NCI-H1417 (cell line): ENCODE data around the gene FRY.
A peak's percentile ranks its signal among the peaks of the same experiment; 100 is the strongest.
"Not testable (repeated sequence)": the region's sequence is repeated elsewhere in the genome, so short reads cannot be mapped to it uniquely, and the experiment has no call there.

ENCODE experiments used
- DNase-seq, 3 experiments: peaks; one replicate each; lab custom pipeline; 2025; lab: John Stamatoyannopoulos, UW

Gene FRY

DNA sequence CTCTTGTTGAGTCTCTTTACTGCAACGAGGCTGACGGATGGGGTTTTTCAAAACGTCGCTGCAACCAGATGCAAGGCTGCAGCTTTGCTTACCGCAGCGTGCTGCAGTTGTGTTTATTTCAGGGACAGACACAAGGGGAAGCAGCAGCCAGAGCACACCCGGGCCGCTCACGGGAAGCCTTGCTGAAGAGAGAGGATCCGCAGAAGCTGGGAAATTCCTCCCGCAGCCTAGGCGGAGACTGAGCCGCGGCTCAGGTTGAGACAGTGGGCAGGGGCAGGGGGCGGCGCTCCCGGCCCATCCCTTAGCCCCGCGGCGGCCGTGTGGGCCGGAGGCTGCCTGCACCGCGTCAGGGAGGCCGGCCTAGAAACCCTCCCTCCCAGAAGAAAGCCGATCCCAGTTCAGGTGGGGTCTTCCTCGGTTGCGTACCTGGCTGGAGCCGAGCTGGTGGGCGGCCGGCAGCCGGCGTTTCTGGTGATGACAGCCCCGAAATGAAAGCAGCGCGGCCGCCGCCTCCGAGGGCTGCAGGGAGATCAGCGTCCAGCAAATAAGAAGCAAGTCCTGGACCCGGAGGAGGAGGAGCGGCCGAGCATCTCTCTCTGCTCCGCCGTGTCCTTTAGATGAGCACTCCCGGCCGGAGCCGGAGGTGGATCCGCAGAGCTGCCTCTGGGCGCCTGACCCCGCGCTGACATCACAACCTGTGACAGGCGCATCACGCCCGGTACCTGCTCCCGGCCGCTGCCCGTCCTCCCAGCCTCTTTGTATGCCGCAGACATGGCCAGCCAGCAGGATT lies at the start of gene FRY:
FRY (plus strand) TSS at position 750 of the 790 bp plus-strand sequence; CDS start at position 772, 22 bp downstream.
- peak; percentile 49 to 84 (median 79) for DNase-seq

DNA sequence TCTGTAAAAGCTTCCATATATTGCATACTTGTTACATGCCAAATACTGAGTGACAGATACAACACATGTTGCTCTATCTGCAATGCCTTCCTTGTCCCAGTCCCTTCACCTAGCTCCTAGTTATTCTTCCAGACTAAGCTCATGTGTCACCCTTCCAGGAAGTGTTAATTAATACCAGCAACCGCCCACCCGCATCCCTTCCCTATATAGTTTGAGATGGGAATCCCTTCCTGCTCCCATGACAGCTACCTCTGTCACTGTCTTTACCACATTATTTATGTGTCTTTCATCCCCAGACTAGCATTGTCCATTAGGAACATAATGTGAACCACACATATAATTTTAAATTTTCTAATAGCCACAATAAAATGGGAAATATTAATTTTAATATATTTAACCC lies 49.5 kb upstream of the FRY start:
- peak in 1 of 3 experiments; percentile 11 for DNase-seq

DNA sequence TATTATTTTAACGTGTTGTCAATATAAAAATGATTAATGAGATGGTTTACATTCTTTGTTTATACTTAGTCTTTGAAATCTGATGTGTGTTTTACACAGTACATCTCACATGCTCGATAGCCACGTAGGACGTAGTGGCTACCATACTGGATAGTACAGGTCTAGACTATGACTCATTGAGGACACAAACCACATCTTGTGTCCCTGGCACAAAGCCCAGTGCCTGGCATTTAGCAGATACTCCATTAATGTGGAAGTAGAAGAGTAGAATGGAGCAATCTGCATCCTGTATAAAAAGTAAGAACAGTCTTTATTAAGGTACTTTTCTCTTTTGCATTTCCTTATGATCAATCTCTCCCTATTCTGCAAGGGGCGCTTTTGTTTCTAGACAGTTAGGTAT lies 49.0 kb upstream of the FRY start:
- peak in 2 of 3 experiments; percentile 30 to 34 for DNase-seq

DNA sequence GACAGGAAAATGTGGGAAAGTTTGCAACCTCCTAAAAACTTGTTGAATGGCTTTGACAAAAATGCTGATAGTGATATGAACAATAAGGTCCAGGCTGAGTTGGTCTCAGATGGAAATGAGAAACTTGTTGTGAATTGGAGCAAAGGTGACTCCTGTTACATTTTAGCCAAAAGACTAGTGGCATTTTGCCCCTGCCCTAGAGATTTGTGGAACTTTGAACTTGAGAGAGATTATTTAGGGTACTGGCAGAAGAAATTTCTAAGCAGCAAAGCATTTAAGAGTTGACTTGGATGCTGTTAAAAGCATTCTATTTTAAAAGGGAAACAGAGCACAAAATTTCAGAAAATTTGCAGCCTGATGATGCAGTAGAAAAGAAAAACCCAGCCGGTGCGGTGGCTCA lies 47.9 kb upstream of the FRY start:
- DNase-seq = not testable (repeated sequence)

DNA sequence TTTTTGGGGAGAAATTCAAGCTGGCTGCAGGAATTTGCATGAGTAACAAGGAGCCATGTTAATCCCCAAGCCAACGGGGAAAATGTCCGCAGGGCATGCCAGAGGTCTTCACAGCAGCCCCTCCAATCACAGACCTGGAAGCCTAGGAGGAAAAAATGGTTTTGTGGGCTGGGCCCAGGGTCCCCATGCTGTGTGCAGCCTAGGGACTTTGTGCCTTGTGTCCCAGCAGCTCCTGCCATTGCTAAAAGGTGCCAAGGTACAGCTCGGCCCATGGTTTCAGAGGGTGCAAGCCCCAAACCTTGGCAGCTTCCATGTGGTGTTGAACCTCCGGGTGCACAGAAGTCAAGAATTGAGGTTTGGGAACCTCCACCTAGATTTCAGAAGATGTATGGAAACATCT lies 47.2 kb upstream of the FRY start:
- DNase-seq = not testable (repeated sequence)

DNA sequence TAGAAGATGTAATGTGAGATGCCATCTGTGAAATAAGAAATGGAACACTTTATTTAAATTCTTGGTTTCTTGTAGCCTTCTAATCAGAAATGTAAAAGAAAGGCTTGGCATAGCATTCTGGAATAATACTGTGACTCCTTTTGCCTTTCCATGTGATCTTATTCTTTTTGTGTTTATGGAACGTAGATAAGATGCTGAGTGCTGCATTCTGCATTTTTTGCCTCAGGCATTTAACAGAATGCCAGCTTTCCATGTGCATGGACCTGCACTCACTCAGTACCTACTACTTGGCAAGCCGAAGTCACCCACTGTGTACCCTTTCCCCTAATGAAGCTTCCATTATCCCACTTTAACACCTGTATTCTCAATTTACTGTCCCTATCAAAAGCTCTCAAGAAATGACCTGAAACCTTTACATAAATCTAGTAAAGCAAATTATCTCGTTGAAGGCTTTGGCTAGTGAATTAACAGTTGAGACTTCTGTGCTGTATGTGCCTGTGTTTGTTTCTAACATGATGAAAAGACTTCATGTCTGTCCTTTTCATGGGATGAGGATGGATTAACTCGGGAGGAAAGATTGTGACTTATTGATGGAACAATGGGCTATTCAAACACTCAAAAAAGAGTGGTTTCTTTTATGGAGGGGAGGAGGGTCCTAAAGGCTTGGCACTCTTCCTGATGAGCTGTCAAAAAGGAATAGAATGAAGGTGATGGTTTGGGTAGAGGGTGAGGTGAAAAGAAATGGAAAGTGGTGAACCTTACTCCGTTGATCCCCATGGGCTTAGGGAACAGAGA lies 44.7 kb upstream of the FRY start:
- DNase-seq = peak; percentile 10 to 61 (median 28)

DNA sequence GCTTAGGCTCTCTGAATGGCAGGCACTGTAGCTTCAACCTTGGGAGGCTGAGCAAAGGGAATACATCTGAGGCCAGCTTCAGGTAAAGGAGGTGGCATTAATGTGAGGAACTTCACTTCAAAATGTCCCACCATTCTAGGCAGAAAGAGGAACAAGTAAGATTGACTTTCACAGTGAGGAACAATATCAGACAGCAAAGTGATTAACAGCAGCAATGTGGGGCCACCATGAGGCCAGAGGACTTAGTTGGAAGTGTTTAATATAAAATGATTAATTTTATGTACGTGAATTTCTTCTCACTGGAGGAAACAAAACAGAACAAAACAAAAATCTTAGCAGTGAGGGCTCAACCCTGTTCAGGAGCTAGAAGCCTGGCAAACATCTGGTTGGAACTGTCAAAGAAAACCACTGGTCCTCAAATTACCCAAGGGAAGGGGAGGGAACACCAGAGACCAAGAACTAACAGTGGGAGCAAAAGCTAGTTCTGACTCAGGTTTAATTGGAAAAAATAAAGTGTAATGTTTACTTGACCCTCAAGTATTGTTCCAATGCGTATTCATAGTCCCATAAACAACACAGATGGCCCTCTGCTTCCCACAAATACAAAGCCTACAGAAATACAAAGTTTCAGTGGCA lies 43.9 kb upstream of the FRY start:
- no peak for DNase-seq

DNA sequence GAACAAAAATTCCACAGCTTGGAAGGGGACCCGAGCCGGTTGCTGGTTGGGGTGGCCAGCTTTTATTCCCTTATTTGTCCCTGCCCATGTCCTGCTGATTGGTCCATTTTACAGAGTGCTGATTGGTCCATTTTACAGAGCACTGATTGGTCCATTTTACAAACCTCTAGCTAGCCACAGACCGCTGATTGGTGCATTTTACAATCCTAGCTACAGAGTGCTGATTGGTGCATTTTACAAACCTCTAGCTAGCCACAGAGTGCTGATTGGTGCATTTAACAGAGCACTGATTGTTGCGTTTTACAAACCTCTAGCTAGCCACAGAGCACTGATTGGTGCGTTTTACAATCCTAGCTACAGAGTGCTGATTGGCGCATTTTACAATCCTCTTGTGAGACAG lies 37.2 kb upstream of the FRY start:
- DNase-seq = not testable (repeated sequence)

DNA sequence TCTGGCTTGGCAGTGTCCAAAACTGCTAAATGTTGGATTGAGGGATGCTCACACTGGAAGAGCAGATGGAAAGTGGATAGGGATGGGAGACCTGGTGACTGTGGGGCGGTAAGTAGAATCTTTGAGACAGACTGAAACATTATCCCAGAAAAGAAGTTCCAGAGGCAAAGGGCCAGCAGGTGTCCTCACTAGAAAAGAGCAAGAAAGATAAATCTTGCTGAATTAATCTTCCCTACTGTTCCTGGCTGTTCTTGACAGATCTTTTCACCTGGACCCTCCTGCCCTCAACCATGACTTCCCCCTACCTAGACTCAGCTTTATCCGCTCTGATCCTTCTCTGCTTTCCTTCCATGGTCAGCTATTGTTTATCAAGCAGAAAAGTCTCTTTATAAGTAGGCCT lies 35.0 kb upstream of the FRY start:
- DNase-seq = no peak

DNA sequence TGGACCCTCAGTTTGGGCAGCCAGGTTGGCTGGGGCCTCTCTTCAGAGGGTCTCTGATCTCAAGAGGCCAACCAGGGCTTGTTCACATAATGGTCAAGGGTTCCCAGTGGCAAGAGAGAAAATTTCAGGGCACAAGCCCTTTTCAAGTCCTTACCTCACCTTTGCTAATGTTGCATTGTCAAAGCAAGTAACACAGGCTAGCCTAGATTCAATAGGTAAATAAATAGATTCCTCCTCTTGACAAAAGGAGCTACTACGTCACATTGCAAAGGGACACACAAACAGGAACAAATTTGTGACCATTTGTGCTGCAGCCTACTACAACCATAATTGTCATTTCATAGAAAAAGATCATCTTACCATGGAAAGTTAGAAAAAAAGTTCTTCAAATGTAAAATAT lies 33.9 kb upstream of the FRY start:
- no peak for DNase-seq

DNA sequence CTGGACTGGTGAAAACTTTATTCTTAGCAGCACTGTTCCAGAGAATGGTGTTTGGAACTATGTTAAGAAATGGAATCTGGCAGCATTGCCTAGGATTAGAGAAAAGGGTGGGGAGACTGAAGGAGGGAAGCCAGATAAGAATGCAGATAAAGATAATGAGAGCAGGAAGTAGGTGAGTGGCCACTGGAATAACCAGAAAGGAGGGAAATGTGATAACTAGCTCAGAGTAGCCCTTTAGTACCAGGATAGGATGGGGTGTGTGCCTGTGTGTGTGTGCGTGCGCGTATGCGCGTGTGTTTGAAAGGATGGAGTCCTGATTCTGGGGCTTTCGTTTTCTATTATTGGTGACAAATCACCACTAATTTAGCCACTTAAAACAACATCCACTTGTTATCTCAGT lies 33.4 kb upstream of the FRY start:
- DNase-seq = no peak

DNA sequence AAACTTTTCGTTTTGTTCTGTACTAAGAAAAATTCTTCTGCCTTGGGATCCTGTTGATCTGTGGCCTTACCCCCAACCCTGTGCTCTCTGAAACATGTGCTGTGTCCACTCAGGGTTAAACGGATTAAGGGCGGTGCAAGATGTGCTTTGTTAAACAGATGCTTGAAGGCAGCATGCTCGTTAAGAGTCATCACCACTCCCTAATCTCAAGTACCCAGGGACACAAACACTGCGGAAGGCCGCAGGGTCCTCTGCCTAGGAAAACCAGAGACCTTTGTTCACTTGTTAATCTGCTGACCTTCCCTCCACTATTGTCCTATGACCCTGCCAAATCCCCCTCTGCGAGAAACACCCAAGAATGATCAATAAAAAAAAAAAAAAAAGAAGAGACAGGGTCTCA lies 30.8 kb upstream of the FRY start:
- DNase-seq = not testable (repeated sequence)

DNA sequence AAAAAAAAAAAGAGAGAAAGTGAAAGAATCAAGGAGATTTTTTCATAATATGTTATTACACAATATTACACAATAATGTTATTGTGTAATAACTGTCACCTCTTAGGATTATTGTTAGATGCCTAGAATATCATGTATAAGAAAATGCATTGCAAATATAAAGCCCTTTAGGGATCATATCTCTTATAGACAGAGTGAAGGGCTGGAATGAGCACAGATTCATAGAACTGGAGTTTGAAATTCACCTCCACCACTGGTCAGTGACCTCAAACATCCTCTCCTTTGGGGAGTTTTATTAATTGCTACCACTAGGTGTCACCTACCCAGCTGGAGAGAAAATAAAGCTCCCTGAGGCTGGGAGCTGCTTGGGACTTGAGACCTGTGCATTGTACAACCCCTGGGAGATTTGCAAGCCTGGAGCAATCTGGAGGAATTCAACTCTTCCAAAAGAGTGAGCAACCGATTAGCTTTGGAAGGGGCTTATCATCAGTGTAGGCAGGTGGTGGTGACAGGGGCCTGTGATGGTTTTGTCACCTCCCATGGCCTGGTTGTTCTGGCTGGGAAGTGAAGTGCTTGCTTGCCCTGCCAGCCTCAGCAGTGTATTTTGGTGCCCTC lies 30.3 kb upstream of the FRY start:
- DNase-seq = peak in 2 of 3 experiments; percentile 1 to 34

DNA sequence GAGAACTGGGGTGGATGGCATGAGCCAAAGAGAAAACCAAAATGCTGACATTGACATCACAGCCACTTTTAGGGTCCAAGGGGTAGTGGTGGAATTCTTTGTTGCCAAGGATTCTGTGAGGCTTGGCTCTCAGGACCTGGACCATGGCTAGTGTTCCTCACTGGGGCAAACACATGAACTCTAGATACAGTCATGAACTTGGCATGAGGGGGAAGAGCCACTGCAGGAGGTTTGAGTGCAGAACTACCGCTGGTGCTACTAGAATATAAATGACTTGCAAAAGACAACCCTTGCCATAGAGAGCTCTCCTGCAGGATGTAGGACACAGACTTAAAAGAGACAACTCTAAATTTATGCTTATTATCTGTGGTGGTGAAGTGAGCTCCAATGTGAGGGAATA lies 29.8 kb upstream of the FRY start:
- DNase-seq = no peak

DNA sequence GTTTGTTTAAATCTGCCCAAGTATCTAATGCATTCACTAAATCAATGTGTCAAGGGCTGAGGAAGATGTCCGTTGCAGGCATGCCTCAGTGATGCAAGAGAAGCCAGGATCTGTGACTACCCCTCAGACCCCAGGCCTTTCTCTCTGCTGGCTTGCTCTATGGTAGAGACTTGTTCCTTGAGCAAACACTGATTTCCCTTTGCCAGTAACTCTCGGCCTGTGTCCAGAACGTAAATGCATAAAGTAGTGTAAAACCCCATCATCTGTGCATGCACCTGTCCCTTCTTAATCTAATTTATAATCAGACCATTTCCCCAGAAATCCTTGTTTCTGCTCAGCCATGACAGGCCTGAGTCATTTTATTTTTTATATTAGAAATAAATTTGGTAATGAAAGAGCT lies 28.7 kb upstream of the FRY start:
- DNase-seq = no peak

DNA sequence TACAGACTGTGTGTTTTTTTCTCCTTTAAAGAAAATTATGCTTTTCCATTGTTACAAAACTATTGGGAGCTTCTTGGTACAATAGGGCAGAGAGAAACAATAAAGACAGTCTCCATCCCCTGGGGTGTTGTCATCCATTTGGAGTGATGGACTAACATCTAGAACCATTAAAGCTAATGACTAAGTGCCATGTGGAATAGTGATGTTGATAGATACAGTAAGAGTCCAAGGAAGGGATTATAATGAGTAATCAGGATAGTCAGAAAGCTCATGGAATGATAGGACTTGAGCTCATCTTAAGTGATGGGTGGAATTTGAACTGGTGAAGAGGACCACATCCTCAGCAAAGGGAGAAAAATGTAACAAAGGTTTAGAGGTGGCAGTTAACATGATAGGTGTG lies 24.1 kb upstream of the FRY start:
- peak in 1 of 3 experiments; percentile 13 for DNase-seq

DNA sequence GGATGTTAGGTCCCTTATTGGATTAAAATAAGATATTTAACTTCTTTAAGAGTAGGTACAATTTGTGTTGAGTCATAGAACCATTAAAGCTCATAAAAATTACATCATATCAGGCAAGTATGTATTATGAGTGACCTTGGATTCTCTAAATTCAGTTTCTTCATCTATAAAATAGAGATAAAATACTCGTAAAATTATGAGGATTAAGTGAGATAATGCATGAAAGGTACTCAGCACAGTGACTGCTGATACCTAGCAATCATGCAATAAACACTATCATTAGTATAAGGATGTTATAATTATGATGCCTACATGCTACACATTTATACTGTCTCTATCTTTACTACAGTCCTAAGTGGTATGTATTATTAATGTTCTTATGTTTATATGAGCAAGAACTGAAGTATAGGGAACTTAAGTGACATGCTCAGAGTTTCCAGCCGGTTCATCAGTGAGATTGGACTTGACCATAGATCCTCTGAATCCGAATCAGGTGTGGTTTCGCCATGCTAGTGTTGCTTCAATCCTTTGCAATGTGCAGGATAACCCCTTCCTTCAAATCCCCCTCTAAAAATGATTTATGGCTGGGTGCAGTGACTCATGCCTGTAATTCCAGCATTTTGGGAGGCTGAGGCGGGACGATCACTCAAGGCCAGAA lies 22.9 kb upstream of the FRY start:
- DNase-seq = no peak

DNA sequence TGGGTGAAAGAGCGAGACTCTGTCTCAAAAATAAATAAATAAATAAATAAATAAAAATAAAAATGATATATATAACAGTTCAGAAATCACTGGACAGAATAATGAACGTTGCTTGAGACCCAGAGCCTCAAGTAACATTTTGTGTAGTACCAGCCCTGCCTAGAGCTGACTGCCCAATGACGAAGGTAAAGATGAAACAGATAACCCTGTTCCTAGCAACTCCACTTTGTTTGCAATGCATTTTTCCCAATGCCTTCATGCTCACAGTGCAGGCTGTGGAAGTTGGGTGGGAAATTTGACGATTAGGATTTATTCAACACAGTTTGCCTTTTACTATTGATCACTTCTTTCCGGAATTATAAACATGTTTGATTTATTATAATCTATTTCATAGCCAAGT lies 22.2 kb upstream of the FRY start:
- no peak for DNase-seq

DNA sequence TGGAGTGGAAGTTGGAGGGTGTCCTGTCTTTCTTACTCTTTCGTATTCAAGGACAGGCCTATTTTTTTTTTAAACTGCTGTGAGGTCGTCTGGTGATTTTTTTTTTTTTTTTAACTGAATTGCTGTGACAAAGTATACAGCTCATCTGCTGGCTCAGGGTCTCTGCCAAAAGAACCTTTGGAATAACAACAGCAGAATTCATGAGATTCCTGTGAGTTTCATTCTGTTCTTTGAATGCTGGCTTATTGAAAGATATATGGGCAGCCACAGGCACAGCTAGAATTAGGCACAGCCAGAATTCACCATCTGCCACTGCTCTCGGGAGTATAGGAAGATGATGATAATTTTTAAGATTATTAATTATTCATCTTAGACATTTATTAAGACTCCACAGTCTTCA lies 21.4 kb upstream of the FRY start:
- DNase-seq = no peak

DNA sequence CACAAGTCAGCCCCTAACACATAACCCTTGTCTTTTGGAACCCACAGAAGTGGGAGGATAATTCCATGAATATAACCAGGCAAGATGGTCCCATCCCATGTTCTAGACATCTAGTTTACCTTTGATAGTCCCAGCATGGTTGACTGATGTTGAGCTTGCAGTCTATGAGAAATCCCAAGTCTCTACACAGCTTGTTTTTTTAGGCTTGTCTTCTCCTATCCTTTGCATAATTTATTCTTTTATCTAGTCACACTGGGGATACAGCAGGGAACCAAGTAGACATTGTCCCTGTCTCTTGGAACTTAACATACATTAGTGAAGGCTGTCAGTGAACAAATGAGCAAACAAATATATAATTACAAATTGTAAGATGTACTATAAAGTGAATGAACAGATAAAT lies 19.6 kb upstream of the FRY start:
- DNase-seq = no peak

DNA sequence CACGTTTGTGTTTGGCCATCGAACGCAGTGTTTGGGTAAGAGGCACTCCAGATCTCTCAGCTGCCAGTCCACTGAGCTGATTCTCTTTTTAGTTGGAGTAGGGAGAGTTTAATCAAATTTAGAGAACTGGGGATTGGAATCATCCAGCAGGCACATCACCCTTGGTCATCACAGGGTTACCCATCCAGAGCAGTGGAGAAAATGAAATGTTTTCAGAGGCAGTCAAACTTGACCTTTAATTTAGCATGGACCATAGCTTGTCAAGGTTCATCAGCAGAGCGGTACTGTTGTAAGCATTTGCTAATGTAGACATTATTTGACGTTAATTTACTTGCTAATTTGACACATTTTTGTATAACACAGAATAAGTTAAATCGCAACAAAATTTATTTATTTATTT lies 18.4 kb upstream of the FRY start:
- no peak for DNase-seq

DNA sequence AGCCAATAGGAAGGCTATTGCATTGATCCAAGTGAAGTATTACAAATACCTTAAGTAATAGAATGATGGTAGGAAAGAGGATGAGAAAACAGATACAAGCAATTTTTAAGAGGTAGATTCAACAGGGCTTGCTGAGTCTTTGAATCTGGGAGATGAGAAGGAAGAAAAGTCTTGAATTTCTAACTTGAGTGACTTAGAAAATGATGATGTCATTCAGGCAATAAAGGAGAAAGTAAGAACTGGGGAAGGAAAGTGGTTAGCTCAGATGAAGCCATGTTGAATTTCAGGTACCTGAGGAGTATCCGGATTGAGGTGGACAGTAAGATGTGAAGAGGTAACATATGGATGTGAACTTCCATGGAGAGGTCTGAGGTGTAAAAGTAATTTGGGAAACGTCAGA lies 15.5 kb upstream of the FRY start:
- DNase-seq = no peak
